ENCODE results near the gene NPPB. TPM values are rescaled to one million over a fixed set of nuclear protein-coding genes. Genes with fewer than 3 reads are reported as not detected.

NPPB gene
- polyA plus RNA-seq, 2 of the 4 experiments (the other 2 are of a cell fraction), result 0.18 TPM; not detected in 1

DNA sequence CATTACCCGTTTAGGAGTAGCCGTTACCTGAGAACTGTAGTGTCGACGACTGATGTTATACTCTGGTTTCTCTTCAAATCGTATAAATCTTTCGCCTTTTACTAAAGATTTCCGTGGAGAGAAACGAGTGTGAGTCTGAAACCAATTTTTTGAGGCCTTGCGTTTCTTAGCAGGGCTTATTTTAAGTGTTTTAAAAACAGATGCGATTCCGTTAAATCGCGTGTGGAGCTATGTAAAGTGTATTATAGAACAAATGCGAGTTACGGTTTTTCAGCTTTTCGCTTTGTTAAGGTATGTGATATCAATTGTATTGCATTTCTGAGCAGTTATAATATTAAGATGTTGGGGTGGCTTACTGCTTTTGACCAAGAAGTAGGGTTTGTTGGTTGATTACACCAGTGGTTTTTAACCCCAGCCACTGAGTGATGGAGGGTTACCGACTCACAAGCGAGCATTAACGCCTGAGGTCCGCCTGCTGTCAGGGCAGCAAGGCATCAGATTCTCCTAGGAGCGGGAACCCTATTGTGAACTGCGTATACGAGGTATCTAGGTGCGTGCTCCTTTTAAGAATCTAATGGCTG, 49.4 kb upstream of the NPPB start (continued):
- TF ChIP-seq ATOH8 (CRISPR knock-in tag; IDR thresholded peaks at IDR 0.05; ENCODE audit: low read depth), result peak; percentile 87
- TF ChIP-seq FOSL2 (IDR thresholded peaks at IDR 0.05), result no peak
- peak; percentile 65 for TF ChIP-seq FOSL2 (CRISPR knock-in tag; IDR thresholded peaks at IDR 0.05)
- peak; percentile 90 for TF ChIP-seq REST (IDR thresholded peaks at IDR 0.05)
- TF ChIP-seq NR3C1 (IDR thresholded peaks at IDR 0.05), result no peak
- peak; percentile 80; the same call in 1 of the 2 replicates for TF ChIP-seq GATA3 (IDR thresholded peaks at IDR 0.05; ENCODE audit: borderline replicate concordance)
- no peak for TF ChIP-seq ESRRA (IDR thresholded peaks at IDR 0.05; ENCODE audit: borderline replicate concordance, low read length)
- TF ChIP-seq ZC3H11A (IDR thresholded peaks at IDR 0.05), result no peak
- TF ChIP-seq HOXA7 (CRISPR knock-in tag; IDR thresholded peaks at IDR 0.05), result peak; percentile 99
- TF ChIP-seq KDM5A (IDR thresholded peaks at IDR 0.05), result no peak
- TF ChIP-seq, protein P1, sequence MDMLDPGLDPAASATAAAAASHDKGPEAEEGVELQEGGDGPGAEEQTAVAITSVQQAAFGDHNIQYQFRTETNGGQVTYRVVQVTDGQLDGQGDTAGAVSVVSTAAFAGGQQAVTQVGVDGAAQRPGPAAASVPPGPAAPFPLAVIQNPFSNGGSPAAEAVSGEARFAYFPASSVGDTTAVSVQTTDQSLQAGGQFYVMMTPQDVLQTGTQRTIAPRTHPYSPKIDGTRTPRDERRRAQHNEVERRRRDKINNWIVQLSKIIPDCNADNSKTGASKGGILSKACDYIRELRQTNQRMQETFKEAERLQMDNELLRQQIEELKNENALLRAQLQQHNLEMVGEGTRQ (IDR thresholded peaks at IDR 0.05), result no peak
- TF ChIP-seq ELK1 (IDR thresholded peaks at IDR 0.05; ENCODE audit: low read depth, low read length), result no peak
- no peak for TF ChIP-seq SMC3 (IDR thresholded peaks at IDR 0.05)
- TF ChIP-seq, protein P2, sequence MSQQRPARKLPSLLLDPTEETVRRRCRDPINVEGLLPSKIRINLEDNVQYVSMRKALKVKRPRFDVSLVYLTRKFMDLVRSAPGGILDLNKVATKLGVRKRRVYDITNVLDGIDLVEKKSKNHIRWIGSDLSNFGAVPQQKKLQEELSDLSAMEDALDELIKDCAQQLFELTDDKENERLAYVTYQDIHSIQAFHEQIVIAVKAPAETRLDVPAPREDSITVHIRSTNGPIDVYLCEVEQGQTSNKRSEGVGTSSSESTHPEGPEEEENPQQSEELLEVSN (IDR thresholded peaks at IDR 0.05; ENCODE audit: borderline replicate concordance, low read depth), result peak; percentile 58
- peak; percentile 15; the same call in 1 of the 2 replicates for TF ChIP-seq ZNF302 (CRISPR knock-in tag; IDR thresholded peaks at IDR 0.05)
- TF ChIP-seq, protein P3, sequence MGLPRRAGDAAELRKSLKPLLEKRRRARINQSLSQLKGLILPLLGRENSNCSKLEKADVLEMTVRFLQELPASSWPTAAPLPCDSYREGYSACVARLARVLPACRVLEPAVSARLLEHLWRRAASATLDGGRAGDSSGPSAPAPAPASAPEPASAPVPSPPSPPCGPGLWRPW (IDR thresholded peaks at IDR 0.05), result no peak
- peak; percentile 99 for TF ChIP-seq TFCP2L1 (CRISPR knock-in tag; IDR thresholded peaks at IDR 0.05)
- TF ChIP-seq, protein P4, sequence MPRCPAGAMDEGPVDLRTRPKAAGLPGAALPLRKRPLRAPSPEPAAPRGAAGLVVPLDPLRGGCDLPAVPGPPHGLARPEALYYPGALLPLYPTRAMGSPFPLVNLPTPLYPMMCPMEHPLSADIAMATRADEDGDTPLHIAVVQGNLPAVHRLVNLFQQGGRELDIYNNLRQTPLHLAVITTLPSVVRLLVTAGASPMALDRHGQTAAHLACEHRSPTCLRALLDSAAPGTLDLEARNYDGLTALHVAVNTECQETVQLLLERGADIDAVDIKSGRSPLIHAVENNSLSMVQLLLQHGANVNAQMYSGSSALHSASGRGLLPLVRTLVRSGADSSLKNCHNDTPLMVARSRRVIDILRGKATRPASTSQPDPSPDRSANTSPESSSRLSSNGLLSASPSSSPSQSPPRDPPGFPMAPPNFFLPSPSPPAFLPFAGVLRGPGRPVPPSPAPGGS (IDR thresholded peaks at IDR 0.05), result peak; percentile 100
- TF ChIP-seq SREBF2 (IDR thresholded peaks at IDR 0.05), result no peak
- peak; percentile 50; the same call in 1 of the 2 replicates for TF ChIP-seq ZSCAN20 (CRISPR knock-in tag; IDR thresholded peaks at IDR 0.05)
- TF ChIP-seq CEBPB (IDR thresholded peaks at IDR 0.05), result peak in 1 of 2 experiments; percentile 57; a peak in 2 of 4 replicates
- TF ChIP-seq KDM1A (IDR thresholded peaks at IDR 0.05; ENCODE audit: low read depth), result no peak
- no peak for TF ChIP-seq BHLHE40 (IDR thresholded peaks at IDR 0.05; ENCODE audit: low read depth, low read length)
- TF ChIP-seq JUN (IDR thresholded peaks at IDR 0.05), result peak; percentile 100

Data from A549 (cell line).